Vagina (tissue), 2 donors: ENCODE measurements around the gene C11orf71.

ENCODE experiments used
- POLR2A ChIP-seq, 2 donors: fragments of 450-650 bp; IDR thresholded peaks; one replicate each; pipeline ENCODE4 v1.6.1; 2017; ENCODE audit warnings: antibody characterized with exemption in 2 of 2, mild to moderate bottlenecking in 2 of 2, moderate library complexity in 2 of 2
- POLR2AphosphoS5 ChIP-seq, 2 donors: sonication (generic); formaldehyde crosslinking; IDR thresholded peaks; one replicate each; pipeline ENCODE4 v1.9.0; 2017; ENCODE audit warnings: antibody characterized with exemption in 2 of 2, mild to moderate bottlenecking in 2 of 2, low read depth in 1 of 2; ENCODE audit not compliant: insufficient read depth in 1 of 2
- TF ChIP-seq, protein P1 (sequence below), 3 experiments: fragments of 450-650 bp in 2 of 3; fragments of 200-600 bp in 1 of 3; sonication (generic) in 1 of 3; IDR thresholded peaks; one replicate each; pipeline ENCODE4 v1.5.1; 2017 to 2019; ENCODE audit warnings: antibody characterized with exemption in 3 of 3, mild to moderate bottlenecking in 2 of 3, moderate library complexity in 2 of 3

- TF ChIP-seq, protein P1, sequence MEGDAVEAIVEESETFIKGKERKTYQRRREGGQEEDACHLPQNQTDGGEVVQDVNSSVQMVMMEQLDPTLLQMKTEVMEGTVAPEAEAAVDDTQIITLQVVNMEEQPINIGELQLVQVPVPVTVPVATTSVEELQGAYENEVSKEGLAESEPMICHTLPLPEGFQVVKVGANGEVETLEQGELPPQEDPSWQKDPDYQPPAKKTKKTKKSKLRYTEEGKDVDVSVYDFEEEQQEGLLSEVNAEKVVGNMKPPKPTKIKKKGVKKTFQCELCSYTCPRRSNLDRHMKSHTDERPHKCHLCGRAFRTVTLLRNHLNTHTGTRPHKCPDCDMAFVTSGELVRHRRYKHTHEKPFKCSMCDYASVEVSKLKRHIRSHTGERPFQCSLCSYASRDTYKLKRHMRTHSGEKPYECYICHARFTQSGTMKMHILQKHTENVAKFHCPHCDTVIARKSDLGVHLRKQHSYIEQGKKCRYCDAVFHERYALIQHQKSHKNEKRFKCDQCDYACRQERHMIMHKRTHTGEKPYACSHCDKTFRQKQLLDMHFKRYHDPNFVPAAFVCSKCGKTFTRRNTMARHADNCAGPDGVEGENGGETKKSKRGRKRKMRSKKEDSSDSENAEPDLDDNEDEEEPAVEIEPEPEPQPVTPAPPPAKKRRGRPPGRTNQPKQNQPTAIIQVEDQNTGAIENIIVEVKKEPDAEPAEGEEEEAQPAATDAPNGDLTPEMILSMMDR (IDR thresholded peaks at IDR 0.05), result no peak
- TF ChIP-seq POLR2A (IDR thresholded peaks at IDR 0.05) (no peak), POLR2AphosphoS5 (IDR thresholded peaks at IDR 0.05; ENCODE audit: insufficient read depth in 1 of 2, low read depth in 1 of 2) (no peak)
Measured at GRCh38 chr11:114398303-114398920, 1.9 kb downstream of the C11orf71 start.
